ENCODE results near the gene LIPG. TPM values are rescaled to one million over a fixed set of nuclear protein-coding genes. Genes with fewer than 3 reads are reported as not detected.

The LIPG gene
- total and polyA plus RNA-seq, 2 of the 13 experiments (the other 11 are each of a cell fraction or from before 2014, with no cell fraction given): 0.96 to 10.8 TPM

DNA sequence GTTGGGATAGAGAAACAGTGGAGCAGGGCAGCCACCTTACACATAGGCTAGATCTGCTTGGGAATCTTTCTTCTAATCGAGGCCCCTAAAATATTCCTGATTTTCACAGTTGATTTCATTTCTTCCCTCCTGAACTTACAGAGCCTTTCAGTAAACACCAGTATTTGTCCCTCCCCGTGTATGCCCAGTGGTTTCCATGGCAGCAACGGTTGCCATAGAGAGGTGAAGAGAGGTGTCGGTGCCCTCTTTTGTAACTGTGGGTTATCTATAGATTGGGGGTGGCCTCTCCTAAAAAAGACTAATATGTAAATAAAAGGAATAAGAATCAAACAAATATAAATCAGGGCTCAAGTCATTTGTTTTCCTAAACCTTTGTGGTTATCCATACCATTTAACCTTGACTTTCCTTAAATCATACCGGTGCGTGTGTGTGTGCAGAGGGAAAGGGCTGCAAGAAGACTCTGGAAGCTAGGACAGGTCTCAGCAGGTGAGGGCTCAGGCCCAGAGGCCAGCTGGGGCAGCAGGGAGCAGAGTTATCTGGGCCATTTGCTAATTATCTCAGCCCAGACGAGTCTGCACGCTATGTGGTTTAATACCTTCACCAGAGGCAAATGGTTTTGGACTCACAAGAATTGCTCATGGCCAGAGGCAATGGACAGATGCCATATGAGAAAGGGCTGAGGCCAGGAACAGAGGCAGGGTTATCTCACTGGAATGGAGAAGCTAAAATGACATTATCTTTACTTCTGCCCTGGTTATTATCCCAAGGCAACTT is 35.5 kb downstream of the LIPG start (continued):
- TF ChIP-seq, protein P1, sequence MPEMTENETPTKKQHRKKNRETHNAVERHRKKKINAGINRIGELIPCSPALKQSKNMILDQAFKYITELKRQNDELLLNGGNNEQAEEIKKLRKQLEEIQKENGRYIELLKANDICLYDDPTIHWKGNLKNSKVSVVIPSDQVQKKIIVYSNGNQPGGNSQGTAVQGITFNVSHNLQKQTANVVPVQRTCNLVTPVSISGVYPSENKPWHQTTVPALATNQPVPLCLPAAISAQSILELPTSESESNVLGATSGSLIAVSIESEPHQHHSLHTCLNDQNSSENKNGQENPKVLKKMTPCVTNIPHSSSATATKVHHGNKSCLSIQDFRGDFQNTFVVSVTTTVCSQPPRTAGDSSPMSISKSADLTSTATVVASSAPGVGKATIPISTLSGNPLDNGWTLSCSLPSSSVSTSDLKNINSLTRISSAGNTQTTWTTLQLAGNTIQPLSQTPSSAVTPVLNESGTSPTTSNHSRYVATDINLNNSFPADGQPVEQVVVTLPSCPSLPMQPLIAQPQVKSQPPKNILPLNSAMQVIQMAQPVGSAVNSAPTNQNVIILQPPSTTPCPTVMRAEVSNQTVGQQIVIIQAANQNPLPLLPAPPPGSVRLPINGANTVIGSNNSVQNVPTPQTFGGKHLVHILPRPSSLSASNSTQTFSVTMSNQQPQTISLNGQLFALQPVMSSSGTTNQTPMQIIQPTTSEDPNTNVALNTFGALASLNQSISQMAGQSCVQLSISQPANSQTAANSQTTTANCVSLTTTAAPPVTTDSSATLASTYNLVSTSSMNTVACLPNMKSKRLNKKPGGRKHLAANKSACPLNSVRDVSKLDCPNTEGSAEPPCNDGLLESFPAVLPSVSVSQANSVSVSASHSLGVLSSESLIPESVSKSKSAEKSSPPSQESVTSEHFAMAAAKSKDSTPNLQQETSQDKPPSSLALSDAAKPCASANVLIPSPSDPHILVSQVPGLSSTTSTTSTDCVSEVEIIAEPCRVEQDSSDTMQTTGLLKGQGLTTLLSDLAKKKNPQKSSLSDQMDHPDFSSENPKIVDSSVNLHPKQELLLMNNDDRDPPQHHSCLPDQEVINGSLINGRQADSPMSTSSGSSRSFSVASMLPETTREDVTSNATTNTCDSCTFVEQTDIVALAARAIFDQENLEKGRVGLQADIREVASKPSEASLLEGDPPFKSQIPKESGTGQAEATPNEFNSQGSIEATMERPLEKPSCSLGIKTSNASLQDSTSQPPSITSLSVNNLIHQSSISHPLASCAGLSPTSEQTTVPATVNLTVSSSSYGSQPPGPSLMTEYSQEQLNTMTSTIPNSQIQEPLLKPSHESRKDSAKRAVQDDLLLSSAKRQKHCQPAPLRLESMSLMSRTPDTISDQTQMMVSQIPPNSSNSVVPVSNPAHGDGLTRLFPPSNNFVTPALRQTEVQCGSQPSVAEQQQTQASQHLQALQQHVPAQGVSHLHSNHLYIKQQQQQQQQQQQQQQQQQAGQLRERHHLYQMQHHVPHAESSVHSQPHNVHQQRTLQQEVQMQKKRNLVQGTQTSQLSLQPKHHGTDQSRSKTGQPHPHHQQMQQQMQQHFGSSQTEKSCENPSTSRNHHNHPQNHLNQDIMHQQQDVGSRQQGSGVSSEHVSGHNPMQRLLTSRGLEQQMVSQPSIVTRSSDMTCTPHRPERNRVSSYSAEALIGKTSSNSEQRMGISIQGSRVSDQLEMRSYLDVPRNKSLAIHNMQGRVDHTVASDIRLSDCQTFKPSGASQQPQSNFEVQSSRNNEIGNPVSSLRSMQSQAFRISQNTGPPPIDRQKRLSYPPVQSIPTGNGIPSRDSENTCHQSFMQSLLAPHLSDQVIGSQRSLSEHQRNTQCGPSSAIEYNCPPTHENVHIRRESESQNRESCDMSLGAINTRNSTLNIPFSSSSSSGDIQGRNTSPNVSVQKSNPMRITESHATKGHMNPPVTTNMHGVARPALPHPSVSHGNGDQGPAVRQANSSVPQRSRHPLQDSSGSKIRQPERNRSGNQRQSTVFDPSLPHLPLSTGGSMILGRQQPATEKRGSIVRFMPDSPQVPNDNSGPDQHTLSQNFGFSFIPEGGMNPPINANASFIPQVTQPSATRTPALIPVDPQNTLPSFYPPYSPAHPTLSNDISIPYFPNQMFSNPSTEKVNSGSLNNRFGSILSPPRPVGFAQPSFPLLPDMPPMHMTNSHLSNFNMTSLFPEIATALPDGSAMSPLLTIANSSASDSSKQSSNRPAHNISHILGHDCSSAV (CRISPR knock-in tag; IDR thresholded peaks at IDR 0.05; ENCODE audit: borderline replicate concordance): no peak
- TF ChIP-seq ZNF235 (CRISPR knock-in tag; IDR thresholded peaks at IDR 0.05; ENCODE audit: borderline replicate concordance) (no peak), KAT2B (IDR thresholded peaks at IDR 0.05; ENCODE audit: borderline replicate concordance, low read depth, low read length) (no peak), ZBTB21 (CRISPR knock-in tag; IDR thresholded peaks at IDR 0.05) (no peak), ZNF205 (CRISPR knock-in tag; IDR thresholded peaks at IDR 0.05) (no peak), ZNF569 (CRISPR knock-in tag; IDR thresholded peaks at IDR 0.05; ENCODE audit: borderline replicate concordance) (no peak)
